OCI-M2 (cell line): Measurements from ENCODE around the gene C1orf141.
"Not testable (repeated sequence)": the region's sequence is repeated elsewhere in the genome, so short reads cannot be mapped to it uniquely, and the experiment has no call there.

ENCODE experiments used
- DNase-seq: peaks from one replicate; lab custom pipeline; 2025; ENCODE audit not compliant: unreplicated experiment; lab: John Stamatoyannopoulos, UW

The C1orf141 gene

GRCh38 chr1:67143966-67144365 lies 9.2 kb upstream of the C1orf141 start:
- DNase-seq = no peak

- no peak for DNase-seq
Measured at GRCh38 chr1:67142931-67143330, 8.2 kb upstream of the C1orf141 start.

GRCh38 chr1:67141832-67142231 lies 7.1 kb upstream of the C1orf141 start:
- not testable (repeated sequence) for DNase-seq

- no peak for DNase-seq
Measured at GRCh38 chr1:67140460-67140859, 5.7 kb upstream of the C1orf141 start.

- no peak for DNase-seq
Measured at GRCh38 chr1:67138813-67139499, 4.2 kb upstream of the C1orf141 start.

GRCh38 chr1:67137307-67137753 lies 2.6 kb upstream of the C1orf141 start:
- DNase-seq = no peak

- DNase-seq = no peak
Measured at GRCh38 chr1:67135354-67135753, 584 bp upstream of the C1orf141 start.

- no peak for DNase-seq
Measured at GRCh38 chr1:67133177-67133576, 1.6 kb downstream of the C1orf141 start.

GRCh38 chr1:67130673-67131072 lies 4.1 kb downstream of the C1orf141 start:
- no peak for DNase-seq

- no peak for DNase-seq
Measured at GRCh38 chr1:67126974-67127373, 7.8 kb downstream of the C1orf141 start.

GRCh38 chr1:67126111-67126746 lies 8.5 kb downstream of the C1orf141 start:
- DNase-seq = no peak

GRCh38 chr1:67124455-67124854 lies 10.3 kb downstream of the C1orf141 start:
- no peak for DNase-seq

- DNase-seq = no peak
Measured at GRCh38 chr1:67120855-67121619, 13.7 kb downstream of the C1orf141 start.

- no peak for DNase-seq
Measured at GRCh38 chr1:67118646-67119045, 16.1 kb downstream of the C1orf141 start.

GRCh38 chr1:67118191-67118590 lies 16.6 kb downstream of the C1orf141 start:
- DNase-seq = no peak

GRCh38 chr1:67114162-67114561 lies 20.6 kb downstream of the C1orf141 start:
- DNase-seq = no peak

- no peak for DNase-seq
Measured at GRCh38 chr1:67110352-67110751, 24.4 kb downstream of the C1orf141 start.

- DNase-seq = no peak
Measured at GRCh38 chr1:67105508-67105907, 29.3 kb downstream of the C1orf141 start.

GRCh38 chr1:67103548-67103947 lies 31.2 kb downstream of the C1orf141 start:
- DNase-seq = no peak

GRCh38 chr1:67100833-67101232 lies 33.9 kb downstream of the C1orf141 start:
- no peak for DNase-seq

- no peak for DNase-seq
Measured at GRCh38 chr1:67097305-67097704, 37.5 kb downstream of the C1orf141 start.

GRCh38 chr1:67094191-67094590 lies 40.6 kb downstream of the C1orf141 start:
- DNase-seq = no peak
